ENCODE measurements around the gene WWOX.

The WWOX gene

GRCh38 chr16:78748220-78748929 lies 648.9 kb downstream of the WWOX start:
- H3K4me3 ChIP-seq (ENCODE audit: insufficient read length, low read depth), result no peak overlapping the region
- no peak overlapping the region for H3K9ac ChIP-seq (ENCODE audit: insufficient read length, low read depth)
- H3K4me1 ChIP-seq (ENCODE audit: insufficient read depth, insufficient read length), result no peaks in the 10 kb centered on the region
- no peak for DNase-seq (ENCODE audit: low read depth, low spot score)
- no peaks in the 10 kb centered on the region for H3K36me3 ChIP-seq (ENCODE audit: insufficient read depth, insufficient read length, low read length)
- no peaks in the 10 kb centered on the region for H3K9me3 ChIP-seq (ENCODE audit: insufficient read depth, low read length)
- H3K27me3 ChIP-seq (ENCODE audit: insufficient read depth, insufficient read length), result no peaks in the 10 kb centered on the region
- TF ChIP-seq SUZ12 (IDR thresholded peaks at IDR 0.05; ENCODE audit: extremely low read depth, insufficient read depth, insufficient read length) (no peak), ZNF274 (IDR thresholded peaks at IDR 0.05; ENCODE audit: low read depth, low read length) (no peak), YY1 (IDR thresholded peaks at IDR 0.05; ENCODE audit: insufficient read depth, insufficient read length) (no peak)

DNA sequence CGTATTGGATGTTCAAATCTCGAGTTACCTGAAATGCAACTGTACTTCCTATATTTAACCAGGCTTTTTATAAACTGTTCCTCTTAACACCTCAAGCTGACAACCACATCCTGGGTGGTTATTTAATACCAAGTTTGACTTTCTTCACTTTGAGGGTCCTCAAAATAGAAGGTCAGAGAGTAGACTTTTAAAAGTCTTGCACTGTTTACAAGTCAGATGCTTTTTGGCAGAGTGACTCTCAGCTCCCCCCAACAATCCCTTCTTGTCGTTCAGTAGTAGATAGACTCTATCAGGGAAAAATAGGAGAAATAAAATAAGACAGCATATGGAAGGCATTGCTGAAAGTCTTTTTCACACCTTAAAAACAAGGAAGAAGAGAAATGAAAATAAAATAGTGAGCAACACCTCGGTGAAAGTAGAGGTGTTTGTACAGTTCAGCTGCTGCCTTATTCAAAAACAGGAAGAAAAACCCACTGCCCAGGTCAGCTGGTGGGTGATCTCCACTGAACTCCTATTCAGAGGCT lies 650.4 kb downstream of the WWOX start:
- no peak for DNase-seq (ENCODE audit: low read depth, low spot score)
- Histone ChIP-seq H3K9me3 (ENCODE audit: insufficient read depth, low read length) (no peaks in the 10 kb centered on the region), H3K4me3 (ENCODE audit: insufficient read length, low read depth) (no peak overlapping the region), H3K9ac (ENCODE audit: insufficient read length, low read depth) (no peak overlapping the region), H3K4me1 (ENCODE audit: insufficient read depth, insufficient read length) (no peaks in the 10 kb centered on the region), H3K36me3 (ENCODE audit: insufficient read depth, insufficient read length, low read length) (no peaks in the 10 kb centered on the region), H3K27me3 (ENCODE audit: insufficient read depth, insufficient read length) (no peaks in the 10 kb centered on the region)
- TF ChIP-seq YY1 (IDR thresholded peaks at IDR 0.05; ENCODE audit: insufficient read depth, insufficient read length) (no peak), SUZ12 (IDR thresholded peaks at IDR 0.05; ENCODE audit: extremely low read depth, insufficient read depth, insufficient read length) (no peak), ZNF274 (IDR thresholded peaks at IDR 0.05; ENCODE audit: low read depth, low read length) (no peak)

- TF ChIP-seq SUZ12 (IDR thresholded peaks at IDR 0.05; ENCODE audit: extremely low read depth, insufficient read depth, insufficient read length) (no peak), YY1 (IDR thresholded peaks at IDR 0.05; ENCODE audit: insufficient read depth, insufficient read length) (no peak), ZNF274 (IDR thresholded peaks at IDR 0.05; ENCODE audit: low read depth, low read length) (no peak)
- no peak overlapping the region for H3K4me3 ChIP-seq (ENCODE audit: insufficient read length, low read depth)
- no peaks in the 10 kb centered on the region for H3K36me3 ChIP-seq (ENCODE audit: insufficient read depth, insufficient read length, low read length)
- H3K9ac ChIP-seq (ENCODE audit: insufficient read length, low read depth), result no peak overlapping the region
- no peaks in the 10 kb centered on the region for H3K9me3 ChIP-seq (ENCODE audit: insufficient read depth, low read length)
- H3K4me1 ChIP-seq (ENCODE audit: insufficient read depth, insufficient read length), result no peaks in the 10 kb centered on the region
- DNase-seq (ENCODE audit: low read depth, low spot score), result no peak
- H3K27me3 ChIP-seq (ENCODE audit: insufficient read depth, insufficient read length), result no peaks in the 10 kb centered on the region
Observed at GRCh38 chr16:78750611-78751010, 651.2 kb downstream of the WWOX start.

- H3K4me3 ChIP-seq (ENCODE audit: insufficient read length, low read depth), result no peak overlapping the region
- no peak for TF ChIP-seq YY1 (IDR thresholded peaks at IDR 0.05; ENCODE audit: insufficient read depth, insufficient read length)
- no peak for TF ChIP-seq SUZ12 (IDR thresholded peaks at IDR 0.05; ENCODE audit: extremely low read depth, insufficient read depth, insufficient read length)
- no peak for TF ChIP-seq ZNF274 (IDR thresholded peaks at IDR 0.05; ENCODE audit: low read depth, low read length)
Observed at GRCh38 chr16:78751601-78752000, 652.1 kb downstream of the WWOX start.

GRCh38 chr16:78754713-78755112 lies 655.3 kb downstream of the WWOX start:
- no peaks in the 10 kb centered on the region for H3K27me3 ChIP-seq (ENCODE audit: insufficient read depth, insufficient read length)
- TF ChIP-seq SUZ12 (IDR thresholded peaks at IDR 0.05; ENCODE audit: extremely low read depth, insufficient read depth, insufficient read length) (no peak), YY1 (IDR thresholded peaks at IDR 0.05; ENCODE audit: insufficient read depth, insufficient read length) (no peak), ZNF274 (IDR thresholded peaks at IDR 0.05; ENCODE audit: low read depth, low read length) (no peak)
- H3K4me3 ChIP-seq (ENCODE audit: insufficient read length, low read depth), result no peak overlapping the region
- H3K9me3 ChIP-seq (ENCODE audit: insufficient read depth, low read length), result no peaks in the 10 kb centered on the region
- H3K36me3 ChIP-seq (ENCODE audit: insufficient read depth, insufficient read length, low read length), result no peaks in the 10 kb centered on the region
- no peaks in the 10 kb centered on the region for H3K4me1 ChIP-seq (ENCODE audit: insufficient read depth, insufficient read length)
- no peak overlapping the region for H3K9ac ChIP-seq (ENCODE audit: insufficient read length, low read depth)
- no peak for DNase-seq (ENCODE audit: low read depth, low spot score)

More at GRCh38 chr16:78751601-78752000, 652.1 kb downstream of the WWOX start:
- DNase-seq (ENCODE audit: low read depth, low spot score), result no peak
- Histone ChIP-seq H3K9me3 (ENCODE audit: insufficient read depth, low read length) (no peaks in the 10 kb centered on the region), H3K36me3 (ENCODE audit: insufficient read depth, insufficient read length, low read length) (no peaks in the 10 kb centered on the region), H3K27me3 (ENCODE audit: insufficient read depth, insufficient read length) (no peaks in the 10 kb centered on the region), H3K9ac (ENCODE audit: insufficient read length, low read depth) (no peak overlapping the region), H3K4me1 (ENCODE audit: insufficient read depth, insufficient read length) (no peaks in the 10 kb centered on the region)

DNA sequence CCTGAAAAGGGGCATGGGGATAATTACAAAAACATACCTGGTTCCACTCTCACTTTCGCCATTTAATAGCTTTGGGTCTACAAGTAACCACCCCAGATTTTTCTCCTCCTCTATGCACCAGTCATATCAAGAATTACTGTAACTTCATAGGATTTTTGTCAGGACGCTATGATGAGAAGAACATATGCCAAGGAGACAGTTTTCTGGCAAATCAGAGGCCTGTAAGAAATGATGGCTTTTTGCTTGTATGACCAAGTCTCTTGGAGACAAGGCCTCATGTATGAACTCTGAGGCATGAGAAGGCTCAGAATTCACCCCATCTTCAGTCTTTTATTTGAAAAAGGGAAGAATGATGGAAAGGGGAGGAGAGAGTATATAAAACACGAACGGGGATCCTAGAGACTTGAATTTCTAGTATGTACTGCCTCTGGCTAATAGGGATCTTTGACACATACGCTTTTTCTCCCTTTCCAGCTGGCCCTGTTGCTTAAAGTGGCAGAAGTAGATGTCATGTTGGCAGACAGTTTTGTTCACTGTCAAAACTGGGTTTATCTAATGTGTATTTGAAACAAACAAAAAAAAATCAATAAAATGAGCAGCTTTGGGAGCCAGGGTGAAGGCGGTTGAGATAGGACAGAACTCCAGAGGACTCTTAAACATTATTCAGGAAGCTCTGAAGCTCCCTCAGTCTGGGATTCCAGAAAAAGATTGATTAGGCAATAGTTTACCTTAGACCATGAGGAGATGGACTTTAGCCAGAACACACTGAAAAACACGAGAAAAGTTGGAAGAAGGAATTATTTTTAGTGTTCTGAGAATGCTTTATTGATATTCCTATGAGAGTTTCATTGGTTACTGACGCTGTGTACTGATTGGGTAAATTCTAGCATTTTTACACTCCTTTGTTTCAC lies 656.6 kb downstream of the WWOX start:
- Histone ChIP-seq H3K36me3 (ENCODE audit: insufficient read depth, insufficient read length, low read length) (no peaks in the 10 kb centered on the region), H3K27me3 (ENCODE audit: insufficient read depth, insufficient read length) (no peaks in the 10 kb centered on the region), H3K9me3 (ENCODE audit: insufficient read depth, low read length) (no peaks in the 10 kb centered on the region), H3K4me3 (ENCODE audit: insufficient read length, low read depth) (no peak overlapping the region), H3K9ac (ENCODE audit: insufficient read length, low read depth) (no peak overlapping the region), H3K4me1 (ENCODE audit: insufficient read depth, insufficient read length) (no peaks in the 10 kb centered on the region)
- TF ChIP-seq SUZ12 (IDR thresholded peaks at IDR 0.05; ENCODE audit: extremely low read depth, insufficient read depth, insufficient read length), result no peak
- no peak for TF ChIP-seq ZNF274 (IDR thresholded peaks at IDR 0.05; ENCODE audit: low read depth, low read length)
- no peak for TF ChIP-seq YY1 (IDR thresholded peaks at IDR 0.05; ENCODE audit: insufficient read depth, insufficient read length)
- no peak for DNase-seq (ENCODE audit: low read depth, low spot score)

GRCh38 chr16:78759596-78759995 lies 660.1 kb downstream of the WWOX start:
- DNase-seq (ENCODE audit: low read depth, low spot score), result no peak
- Histone ChIP-seq H3K9ac (ENCODE audit: insufficient read length, low read depth) (no peak overlapping the region), H3K4me1 (ENCODE audit: insufficient read depth, insufficient read length) (peaks cover 3% of the 10 kb centered on the region), H3K27me3 (ENCODE audit: insufficient read depth, insufficient read length) (no peaks in the 10 kb centered on the region), H3K4me3 (ENCODE audit: insufficient read length, low read depth) (no peak overlapping the region), H3K9me3 (ENCODE audit: insufficient read depth, low read length) (no peaks in the 10 kb centered on the region), H3K36me3 (ENCODE audit: insufficient read depth, insufficient read length, low read length) (no peaks in the 10 kb centered on the region)
- TF ChIP-seq SUZ12 (IDR thresholded peaks at IDR 0.05; ENCODE audit: extremely low read depth, insufficient read depth, insufficient read length), result no peak
- TF ChIP-seq YY1 (IDR thresholded peaks at IDR 0.05; ENCODE audit: insufficient read depth, insufficient read length), result no peak
- no peak for TF ChIP-seq ZNF274 (IDR thresholded peaks at IDR 0.05; ENCODE audit: low read depth, low read length)

All from NT2/D1 (cell line).